Measurements from ENCODE around the gene BHLHE23. TPM values are rescaled to one million over a fixed set of nuclear protein-coding genes. Genes with fewer than 3 reads are reported as not detected.
"Not testable (repeated sequence)": the region's sequence is repeated elsewhere in the genome, so short reads cannot be mapped to it uniquely, and the experiment has no call there.

The BHLHE23 gene
- total RNA-seq, 1 donor from 2014 or later, result not detected

DNA sequence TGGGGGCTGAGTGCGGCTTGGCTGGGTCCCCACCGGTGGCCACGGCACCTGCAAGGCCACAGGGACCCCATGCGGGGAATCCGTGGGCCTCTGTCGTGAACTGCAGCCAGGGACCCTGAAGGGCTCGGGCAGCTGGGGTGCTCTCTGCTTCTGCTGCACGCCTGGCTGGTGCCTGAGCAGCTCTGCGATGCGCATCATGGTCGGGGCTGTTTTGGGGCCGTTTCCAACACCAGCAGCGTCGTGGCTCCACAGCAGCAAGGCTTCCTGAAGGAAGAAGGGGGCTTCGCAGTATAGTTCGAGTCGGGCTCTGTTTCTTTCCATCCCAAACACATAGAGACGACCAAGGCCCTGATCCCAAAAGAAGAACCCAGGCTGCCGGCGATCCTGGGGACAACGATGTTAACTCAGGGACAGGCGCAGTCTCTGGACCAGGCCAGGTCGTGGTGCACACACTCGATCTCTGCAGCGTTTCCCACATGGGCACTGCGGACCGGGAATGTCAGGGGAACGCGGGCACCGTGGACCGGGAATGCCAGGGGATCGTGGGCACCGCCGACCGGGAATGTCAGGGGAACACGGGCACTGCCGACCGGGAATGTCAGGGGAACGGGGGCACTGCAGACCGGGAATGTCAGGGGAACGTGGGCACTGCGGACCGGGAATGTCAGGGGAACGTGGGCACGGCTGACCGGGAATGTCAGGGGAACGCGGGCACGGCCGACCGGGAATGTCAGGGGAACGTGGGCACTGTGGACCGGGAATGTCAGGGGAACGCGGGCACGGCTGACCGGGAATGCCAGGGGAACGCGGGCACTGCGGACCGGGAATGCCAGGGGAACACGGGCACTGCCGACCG, 36.8 kb upstream of the BHLHE23 start:
- no peak for DNase-seq (ENCODE audit: low read depth)

DNA sequence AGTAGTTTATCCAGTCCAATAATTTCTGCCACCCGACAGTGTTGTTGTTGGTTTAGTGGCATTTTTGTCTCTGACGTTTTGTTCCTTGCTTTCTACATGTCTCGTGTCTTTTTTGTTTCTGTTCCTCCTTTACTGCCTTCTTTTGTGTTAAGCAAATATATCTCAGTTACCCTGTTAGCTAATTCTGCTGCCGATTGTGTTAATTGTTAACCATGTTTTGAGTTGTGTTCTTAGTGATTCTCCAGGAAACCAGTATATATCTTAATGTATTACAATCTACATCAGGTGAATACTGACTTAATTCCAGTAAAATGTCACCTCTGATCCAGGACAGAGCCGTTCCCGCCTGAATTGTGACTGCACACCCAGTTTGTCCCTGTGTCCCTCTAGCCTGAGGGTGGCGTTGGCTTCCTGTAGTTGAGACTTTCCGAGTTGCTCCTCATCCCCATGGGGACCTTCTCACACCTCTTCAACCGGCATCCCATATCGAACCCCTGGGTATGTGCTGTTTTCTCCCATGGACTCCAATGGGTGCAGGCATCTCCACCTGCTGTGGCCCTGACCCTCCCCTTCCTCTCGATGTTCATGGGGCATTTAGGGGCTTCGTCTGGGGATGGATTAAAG, 35.8 kb upstream of the BHLHE23 start:
- DNase-seq (ENCODE audit: low read depth), result no peak

GRCh38 chr20:63041776-63042175, 35.0 kb upstream of the BHLHE23 start:
- no peak for DNase-seq (ENCODE audit: low read depth)

GRCh38 chr20:63037669-63038268, 31.0 kb upstream of the BHLHE23 start:
- no peak for DNase-seq (ENCODE audit: low read depth)

DNA sequence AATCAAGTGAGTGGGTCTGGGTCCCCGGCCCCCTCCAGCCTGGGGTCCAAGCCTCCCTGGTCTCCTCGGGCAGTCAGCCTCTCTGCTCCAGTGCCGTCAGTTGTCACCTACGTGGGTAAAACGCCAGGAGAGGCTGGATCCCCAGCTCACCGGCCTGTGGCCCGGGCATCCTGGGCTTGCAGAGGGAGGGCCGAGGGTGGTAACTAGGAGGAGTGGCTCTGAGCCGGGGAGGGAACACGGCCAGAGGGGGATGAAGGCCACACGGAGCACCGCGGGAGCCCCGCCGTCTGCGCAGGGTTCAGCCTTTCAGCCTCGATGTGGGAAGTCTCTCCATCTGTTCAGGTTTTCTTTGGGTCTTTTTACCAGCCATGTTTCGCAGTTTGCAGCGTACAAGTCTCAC, 29.5 kb upstream of the BHLHE23 start:
- no peak for DNase-seq (ENCODE audit: low read depth)

DNA sequence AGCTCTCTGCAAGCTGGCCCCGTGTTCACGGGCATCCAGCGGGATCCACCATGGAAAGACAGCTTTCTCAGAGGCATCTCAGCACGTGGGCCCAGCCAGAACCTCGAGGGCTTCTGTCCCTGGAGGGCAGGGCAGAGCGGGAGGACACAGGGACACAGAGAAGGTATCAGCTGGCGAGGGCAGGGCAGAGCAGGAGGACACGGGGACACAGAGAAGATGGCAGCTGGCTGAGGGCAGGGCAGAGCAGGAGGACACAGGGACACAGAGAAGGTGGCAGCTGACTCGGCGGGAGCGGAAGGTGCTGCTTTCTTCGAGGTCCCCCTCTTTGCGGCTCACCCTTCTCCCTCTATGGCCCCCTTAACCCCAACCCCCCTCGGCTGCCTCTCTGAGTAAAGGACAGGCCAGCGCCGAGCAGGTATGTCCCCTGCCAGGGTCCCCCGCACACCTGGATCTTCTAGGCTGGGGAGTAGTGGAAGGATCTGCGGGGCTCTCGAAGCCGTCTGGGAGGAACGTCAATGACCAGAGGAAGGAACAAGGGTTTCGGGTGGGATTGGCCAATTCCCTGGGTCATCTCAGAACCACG, 28.9 kb upstream of the BHLHE23 start:
- no peak for DNase-seq (ENCODE audit: low read depth)

GRCh38 chr20:63034710-63035602, 28.2 kb upstream of the BHLHE23 start:
- not testable (repeated sequence) for DNase-seq (ENCODE audit: low read depth)

DNA sequence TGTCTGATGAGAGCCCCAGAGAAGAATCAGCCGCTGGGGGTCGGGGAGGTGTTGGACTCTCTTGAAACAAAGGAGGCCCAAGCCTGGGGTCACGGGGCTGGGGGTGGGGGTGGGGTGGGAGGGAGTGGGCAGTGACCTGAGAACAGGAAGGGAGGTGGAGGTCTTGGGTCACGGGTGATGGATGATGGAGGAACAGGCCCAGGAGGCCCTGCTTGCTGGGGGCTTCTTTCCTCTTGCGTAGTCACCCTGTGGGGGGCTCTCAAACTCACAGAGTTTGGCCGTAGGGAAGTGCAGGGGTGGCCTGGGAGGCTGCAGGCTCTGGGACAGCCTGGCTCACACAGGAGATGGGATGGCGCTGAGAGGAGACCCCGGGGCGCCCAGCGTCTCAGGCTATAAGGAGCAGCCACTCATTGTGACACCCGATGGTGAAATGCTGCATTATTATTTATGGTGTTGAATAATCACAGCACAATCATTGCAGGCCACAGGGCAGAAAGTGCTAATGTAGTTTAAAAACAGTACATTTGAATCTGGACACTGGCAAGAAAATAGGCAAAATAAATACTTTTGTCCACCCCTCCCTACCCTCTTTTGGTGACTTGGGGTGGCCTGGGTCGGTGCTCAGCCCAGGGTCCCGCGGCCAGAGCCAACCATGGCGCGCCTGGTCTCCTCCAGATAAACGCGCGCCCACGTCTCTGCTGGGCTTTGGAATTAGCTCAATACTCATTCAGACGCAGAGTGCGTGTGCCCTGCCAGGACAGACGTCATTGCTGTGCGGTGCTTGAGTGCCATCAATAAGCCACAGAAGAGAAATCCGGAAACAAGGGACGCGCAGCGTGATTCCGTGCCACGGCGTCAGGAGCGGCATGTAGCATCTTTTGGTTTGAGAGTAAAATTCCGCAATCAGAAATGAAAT, 27.3 kb upstream of the BHLHE23 start:
- no peak for DNase-seq (ENCODE audit: low read depth)

GRCh38 chr20:63032861-63033793, 26.4 kb upstream of the BHLHE23 start:
- no peak for DNase-seq (ENCODE audit: low read depth)

- DNase-seq (ENCODE audit: low read depth), result no peak
Observed at GRCh38 chr20:63032026-63032800, 25.4 kb upstream of the BHLHE23 start.

DNA sequence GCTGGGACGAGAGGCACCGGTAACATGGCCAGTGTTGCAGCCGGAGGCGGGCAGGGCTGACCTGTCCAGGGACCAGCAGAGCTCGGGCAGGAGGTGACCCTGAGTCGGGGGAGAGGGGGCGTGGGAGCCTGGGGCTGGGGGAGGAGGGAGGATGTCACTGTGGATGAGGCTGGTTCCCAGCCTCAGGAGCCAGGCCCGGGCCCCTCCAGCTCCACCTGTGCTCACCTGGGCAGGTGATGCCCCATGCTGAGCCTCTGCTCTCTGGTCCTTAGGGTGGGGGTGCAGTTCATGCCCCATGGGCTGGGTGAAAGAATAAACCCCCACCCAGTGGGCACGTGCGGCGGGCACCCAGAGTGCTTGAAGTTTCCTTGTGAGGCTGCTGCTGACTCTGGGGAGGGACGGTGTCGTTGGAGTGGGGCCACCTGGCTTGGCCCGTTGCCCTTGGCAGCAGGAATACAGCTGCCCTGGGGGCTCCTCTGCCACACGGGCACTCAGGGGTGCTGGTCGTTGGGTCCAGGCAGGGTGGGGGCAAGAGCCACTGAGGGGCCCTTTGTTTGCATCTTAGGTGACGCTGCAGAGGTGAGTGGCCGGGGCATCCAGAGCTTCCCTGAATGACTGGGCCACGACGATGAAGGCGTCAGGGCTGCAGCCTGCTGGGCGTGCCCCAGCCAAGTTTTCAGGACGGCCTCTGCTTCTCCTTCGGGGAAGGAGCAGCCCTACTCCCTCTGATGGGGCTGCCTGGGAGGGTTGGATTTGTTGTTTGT, 24.7 kb upstream of the BHLHE23 start:
- DNase-seq (ENCODE audit: low read depth), result no peak

GRCh38 chr20:63029358-63030121, 22.8 kb upstream of the BHLHE23 start:
- DNase-seq (ENCODE audit: low read depth), result no peak

GRCh38 chr20:63028461-63028921, 21.7 kb upstream of the BHLHE23 start:
- no peak for DNase-seq (ENCODE audit: low read depth)

- DNase-seq (ENCODE audit: low read depth), result peak; percentile 29
Observed at GRCh38 chr20:63027922-63028389, 21.2 kb upstream of the BHLHE23 start.

- DNase-seq (ENCODE audit: low read depth), result no peak
Observed at GRCh38 chr20:63027221-63027921, 20.6 kb upstream of the BHLHE23 start.
